Neural progenitor cell (in vitro differentiated cells): ENCODE results near the gene RASD2.

Experiments
- EZH2 ChIP-seq: fragments of 200-600 bp; sonication (generic); IDR thresholded peaks from 2 replicates; pipeline ENCODE4 v1.6.1; 2017; ENCODE audit warnings: antibody characterized with exemption, mild to moderate bottlenecking, moderate library complexity
- EZH2phosphoT487 ChIP-seq: fragments of 200-600 bp; sonication (generic); IDR thresholded peaks from 2 replicates; pipeline ENCODE4 v1.6.1; 2017; ENCODE audit warnings: antibody characterized with exemption
- TF ChIP-seq, protein P1 (sequence below): fragments of 200-600 bp; sonication (generic); IDR thresholded peaks from 2 replicates; pipeline ENCODE4 v1.5.1; 2017; ENCODE audit warnings: antibody characterized with exemption, mild to moderate bottlenecking

DNA sequence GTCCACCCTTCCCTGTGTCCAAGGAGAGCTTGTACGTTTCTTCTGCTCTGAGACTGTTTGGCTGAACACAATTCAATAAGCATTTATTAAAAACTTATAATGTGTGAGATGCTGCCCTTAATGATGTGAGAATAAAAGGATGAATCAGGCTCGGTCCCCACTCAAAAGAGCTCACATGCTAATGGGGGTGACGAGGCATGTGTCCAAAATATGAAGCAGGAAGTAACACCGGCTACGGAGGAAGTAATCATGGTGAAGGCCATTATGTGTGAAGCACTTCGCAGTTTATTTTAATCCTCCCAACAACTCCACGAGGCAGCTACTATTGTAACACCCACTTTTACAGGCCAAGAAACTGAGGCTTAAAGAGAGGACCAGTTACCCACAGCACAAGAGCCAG, 3.4 kb upstream of the RASD2 start:
- TF ChIP-seq EZH2 (no peak), EZH2phosphoT487 (no peak)
- TF ChIP-seq, protein P1, sequence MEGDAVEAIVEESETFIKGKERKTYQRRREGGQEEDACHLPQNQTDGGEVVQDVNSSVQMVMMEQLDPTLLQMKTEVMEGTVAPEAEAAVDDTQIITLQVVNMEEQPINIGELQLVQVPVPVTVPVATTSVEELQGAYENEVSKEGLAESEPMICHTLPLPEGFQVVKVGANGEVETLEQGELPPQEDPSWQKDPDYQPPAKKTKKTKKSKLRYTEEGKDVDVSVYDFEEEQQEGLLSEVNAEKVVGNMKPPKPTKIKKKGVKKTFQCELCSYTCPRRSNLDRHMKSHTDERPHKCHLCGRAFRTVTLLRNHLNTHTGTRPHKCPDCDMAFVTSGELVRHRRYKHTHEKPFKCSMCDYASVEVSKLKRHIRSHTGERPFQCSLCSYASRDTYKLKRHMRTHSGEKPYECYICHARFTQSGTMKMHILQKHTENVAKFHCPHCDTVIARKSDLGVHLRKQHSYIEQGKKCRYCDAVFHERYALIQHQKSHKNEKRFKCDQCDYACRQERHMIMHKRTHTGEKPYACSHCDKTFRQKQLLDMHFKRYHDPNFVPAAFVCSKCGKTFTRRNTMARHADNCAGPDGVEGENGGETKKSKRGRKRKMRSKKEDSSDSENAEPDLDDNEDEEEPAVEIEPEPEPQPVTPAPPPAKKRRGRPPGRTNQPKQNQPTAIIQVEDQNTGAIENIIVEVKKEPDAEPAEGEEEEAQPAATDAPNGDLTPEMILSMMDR, result no peak
